BJ (cell line): Measurements from ENCODE around the gene LRCOL1. TPM values are rescaled to one million over a fixed set of nuclear protein-coding genes. Genes with fewer than 3 reads are reported as not detected.
"Not testable (repeated sequence)": the region's sequence is repeated elsewhere in the genome, so short reads cannot be mapped to it uniquely, and the experiment has no call there.

ENCODE experiments used
- CTCF ChIA-PET: fragments of 350-600 bp; formaldehyde crosslinking; extraction: SDS; loops from one replicate; lab custom pipeline; 2021; ENCODE audit warnings: antibody characterized with exemption, inconsistent platforms; lab: Yijun Ruan, JAX
- POLR2A ChIA-PET: fragments of 300-600 bp; sonication (Branson Sonifier 250); formaldehyde crosslinking; extraction: SDS; loops from one replicate; lab custom pipeline; 2021; ENCODE audit warnings: antibody characterized with exemption; lab: Charles Lee
- DNase-seq: peaks from one replicate; pipeline ENCODE4 v3.0.0-alpha.2; 2011; ENCODE audit warnings: low read depth
- H3K27me3 ChIP-seq: 2 replicates; pipeline ENCODE4 v1.6.0; 2011; ENCODE audit warnings: low read length; ENCODE audit not compliant: control insufficient read depth, insufficient read depth
- H3K36me3 ChIP-seq: 2 replicates; pipeline ENCODE4 v1.5.1; 2011; ENCODE audit warnings: low read length; ENCODE audit not compliant: control insufficient read depth, insufficient read depth
- H3K4me3 ChIP-seq: 2 replicates; pipeline ENCODE4 v1.5.1; 2011; ENCODE audit warnings: low read depth, mild to moderate bottlenecking, control low read depth, low read length
- CTCF ChIP-seq: IDR thresholded peaks from 2 replicates; pipeline ENCODE4 v1.5.1; 2011; ENCODE audit warnings: low read depth, mild to moderate bottlenecking, control low read depth, inconsistent platforms, low read length, moderate library complexity; ENCODE audit not compliant: insufficient read depth
- polyA plus RNA-seq: library from polyadenylated mRNA; depleted of rRNA; stranded (reverse); fragments of >200 nt; gene quantifications from 2 replicates; pipeline ENCODE4 v1.2.3, GENCODE V29; 2011

Gene LRCOL1
- polyA plus RNA-seq, 1 experiment = 0.15 TPM

GRCh38 chr12:132601171-132601883, 9.1 kb downstream of the LRCOL1 start:
- H3K27me3 ChIP-seq = peaks cover 25% of the 10 kb centered on the region
- H3K36me3 ChIP-seq = no peaks in the 10 kb centered on the region
- H3K4me3 ChIP-seq = no peak overlapping the region
- POLR2A ChIA-PET = no interaction called here
- DNase-seq = no peak
- CTCF ChIA-PET = interaction anchor here (0.9 to 6.0 kb wide), 5 partner anchors 9 to 42 kb away, joined by 3 to 42 read pairs (median 11); partner anchors contain the start of genes LRCOL1 and P2RX2
- TF ChIP-seq CTCF = no peak

GRCh38 chr12:132600048-132601032, 10.0 kb downstream of the LRCOL1 start:
- Histone ChIP-seq H3K4me3 (peak overlapping the region; percentile 43), H3K27me3 (peaks cover 23% of the 10 kb centered on the region), H3K36me3 (no peaks in the 10 kb centered on the region)
- peak; percentile 84 for TF ChIP-seq CTCF
- no peak for DNase-seq
- ChIA-PET POLR2A (no interaction called here), CTCF (interaction anchor here (0.9 to 6.0 kb wide), 7 partner anchors 10 to 186 kb away, joined by 3 to 42 read pairs (median 7); partner anchors contain the start of genes LRCOL1 and P2RX2)

- H3K36me3 ChIP-seq, DNase-seq, POLR2A ChIA-PET, H3K4me3 ChIP-seq: not testable (repeated sequence)
- CTCF ChIA-PET = interaction anchor here (1.1 to 6.0 kb wide), 5 partner anchors 10 to 185 kb away, joined by 5 to 42 read pairs (median 11); partner anchors contain the start of genes LRCOL1 and P2RX2
- peaks cover 18% of the 10 kb centered on the region for H3K27me3 ChIP-seq
Measured at GRCh38 chr12:132599502-132599901, 10.9 kb downstream of the LRCOL1 start.

DNA sequence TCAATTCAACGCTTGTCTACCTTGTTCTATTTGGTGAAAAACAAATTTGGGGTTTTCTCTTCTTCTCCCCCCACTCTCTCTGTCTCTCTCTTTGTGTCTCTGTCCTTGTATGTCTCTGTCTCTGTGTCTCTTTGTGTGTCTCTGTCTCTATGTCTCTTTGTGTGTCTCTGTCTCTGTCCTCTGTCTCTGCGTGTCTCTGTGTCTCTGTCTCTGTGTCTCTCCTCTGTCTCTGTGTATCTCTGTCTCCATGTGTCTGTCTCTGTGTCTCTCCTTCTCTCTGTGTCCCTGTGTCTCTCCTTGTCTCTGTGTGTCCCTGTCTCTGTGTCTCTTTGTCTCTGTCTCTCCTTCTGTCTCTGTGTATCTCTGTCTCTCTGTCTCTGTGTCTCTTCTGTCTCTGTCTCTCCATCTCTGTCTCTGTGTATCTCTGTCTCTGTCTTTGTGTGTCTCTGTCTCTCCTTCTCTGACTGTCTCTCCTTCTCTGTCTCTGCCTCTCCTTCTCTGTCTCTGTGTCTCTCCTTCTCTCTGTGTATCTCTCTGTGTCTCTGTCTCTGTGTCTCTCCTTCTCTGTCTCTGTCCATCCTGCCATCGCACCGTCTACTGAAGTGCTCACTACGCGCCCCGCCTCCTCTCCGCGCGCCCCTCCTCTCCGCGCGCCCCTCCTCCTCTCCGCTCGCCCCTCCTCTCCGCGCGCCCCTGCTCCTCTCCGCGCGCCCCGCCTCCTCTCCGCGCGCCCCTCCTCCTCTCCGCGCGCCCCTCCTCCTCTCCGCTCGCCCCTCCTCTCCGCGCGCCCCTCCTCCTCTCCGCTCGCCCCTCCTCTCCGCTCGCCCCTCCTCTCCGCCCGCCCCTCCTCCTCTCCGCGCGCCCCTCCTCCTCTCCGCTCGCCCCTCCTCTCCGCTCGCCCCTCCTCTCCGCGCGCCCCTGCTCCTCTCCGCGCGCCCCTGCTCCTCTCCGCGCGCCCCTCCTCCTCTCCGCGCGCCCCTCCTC, 12.8 kb downstream of the LRCOL1 start:
- POLR2A ChIA-PET = no interaction called here
- CTCF ChIA-PET = interaction anchor here (0.8 kb wide), 1 partner anchor 28 kb away, joined by 3 read pairs; no protein-coding TSS in a partner anchor
- H3K27me3 ChIP-seq = peaks cover 4% of the 10 kb centered on the region
- DNase-seq = no peak
- H3K36me3 ChIP-seq = no peaks in the 10 kb centered on the region
- peak overlapping the region; percentile 43 for H3K4me3 ChIP-seq
- no peak for TF ChIP-seq CTCF

GRCh38 chr12:132596016-132596415, 14.4 kb downstream of the LRCOL1 start:
- DNase-seq = no peak
- ChIA-PET POLR2A (no interaction called here), CTCF (interaction anchor here (0.8 to 2.1 kb wide), 2 partner anchors 14 to 19 kb away, joined by 3 to 6 read pairs; partner anchors contain the start of gene LRCOL1)
- Histone ChIP-seq H3K27me3 (no peaks in the 10 kb centered on the region), H3K36me3 (no peaks in the 10 kb centered on the region), H3K4me3 (no peak overlapping the region)
- TF ChIP-seq CTCF = no peak
